Stimulated activated CD4-positive, alpha-beta T cell treated with anti-CD3 and anti-CD28 coated beads, Interleukin-15, amount 100 ng/mL, for 48 hours (primary cell): ENCODE results near the gene CHMP3.
"Not testable (repeated sequence)": the region's sequence is repeated elsewhere in the genome, so short reads cannot be mapped to it uniquely, and the experiment has no call there.

Experiments used
- DNase-seq, 2 donors: peaks; one replicate each; pipeline ENCODE4 v3.0.0-alpha.2; 2020; ENCODE audit warnings: low read depth in 2 of 2

Gene CHMP3

GRCh38 chr2:86549440-86549839 is 13.8 kb downstream of the CHMP3 start:
- not testable (repeated sequence) for DNase-seq

GRCh38 chr2:86548913-86549396 is 14.3 kb downstream of the CHMP3 start:
- DNase-seq: not testable (repeated sequence)

GRCh38 chr2:86548165-86548912 is 14.9 kb downstream of the CHMP3 start:
- not testable (repeated sequence) for DNase-seq

GRCh38 chr2:86545296-86545924 is 17.8 kb downstream of the CHMP3 start:
- DNase-seq: not testable (repeated sequence)

DNA sequence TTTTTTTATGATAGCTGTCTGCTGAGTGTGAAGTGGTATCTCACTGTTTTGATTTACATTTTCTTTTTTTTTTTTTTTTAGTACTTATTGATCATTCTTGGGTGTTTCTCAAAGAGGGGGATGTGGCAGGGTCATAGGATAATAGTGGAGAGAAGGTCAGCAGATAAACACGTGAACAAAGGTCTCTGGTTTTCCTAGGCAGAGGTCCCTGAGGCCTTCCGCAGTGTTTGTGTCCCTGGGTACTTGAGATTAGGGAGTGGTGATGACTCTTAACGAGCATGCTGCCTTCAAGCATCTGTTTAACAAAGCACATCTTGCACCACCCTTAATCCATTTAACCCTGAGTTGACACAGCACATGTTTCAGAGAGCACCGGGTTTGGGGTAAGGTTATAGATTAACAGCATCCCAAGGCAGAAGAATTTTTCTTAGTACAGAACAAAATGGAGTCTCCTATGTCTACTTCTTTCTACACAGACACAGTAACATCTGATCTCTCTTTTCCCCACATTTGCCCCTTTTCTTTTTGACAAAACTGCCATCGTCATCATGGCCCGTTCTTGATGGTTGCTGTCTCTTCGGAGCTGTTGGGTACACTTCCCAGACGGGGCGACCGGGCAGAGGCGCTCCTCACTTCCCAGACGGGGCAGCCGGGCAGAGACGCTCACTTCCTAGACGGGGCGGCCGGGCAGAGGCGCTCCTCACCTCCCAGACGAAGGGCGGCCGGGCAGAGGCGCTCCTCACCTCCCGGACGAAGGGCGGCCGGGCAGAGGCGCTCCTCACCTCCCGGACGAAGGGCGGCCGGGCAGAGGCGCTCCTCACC is 18.8 kb downstream of the CHMP3 start:
- DNase-seq: not testable (repeated sequence)

GRCh38 chr2:86543793-86544192 is 19.4 kb downstream of the CHMP3 start:
- no peak for DNase-seq

- DNase-seq: no peak
Observed at GRCh38 chr2:86543335-86543734, 19.9 kb downstream of the CHMP3 start.

DNA sequence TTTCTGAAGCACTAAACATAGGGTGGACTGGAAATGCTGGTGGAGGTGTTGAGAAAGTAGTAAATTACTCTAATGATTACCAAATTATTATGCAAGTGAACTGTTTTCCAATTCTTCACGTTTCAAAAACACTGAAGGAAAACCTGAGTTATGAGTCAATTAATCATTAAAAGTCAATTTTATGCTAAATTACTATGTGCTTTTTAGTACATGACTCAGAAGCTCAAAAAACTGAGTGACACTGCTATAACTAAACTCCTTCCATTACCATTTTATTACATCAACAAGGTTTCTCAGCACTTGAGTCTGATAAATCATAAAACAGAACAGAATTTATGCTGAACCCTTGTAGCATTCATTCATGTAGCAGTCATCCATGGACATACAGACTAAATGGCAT is 20.4 kb downstream of the CHMP3 start:
- no peak for DNase-seq

DNA sequence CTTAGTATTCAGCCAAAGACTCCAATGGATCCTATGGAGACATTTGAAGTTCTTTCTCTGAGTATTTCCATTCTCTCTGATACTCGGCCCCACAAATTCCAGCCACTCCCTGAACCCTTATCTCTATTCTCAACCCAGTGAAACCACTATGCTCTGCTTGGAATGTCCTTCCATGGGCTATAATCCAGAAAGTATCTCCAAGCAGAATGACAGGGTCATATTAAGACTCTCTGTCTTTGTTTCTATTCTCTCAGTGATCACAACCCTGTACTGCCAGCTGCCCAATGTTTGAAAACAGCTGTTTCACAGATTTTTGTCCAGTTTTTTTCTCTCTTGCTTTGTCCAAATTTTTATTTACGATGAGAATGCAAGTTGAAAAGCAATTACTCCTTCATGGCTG is 21.9 kb downstream of the CHMP3 start:
- DNase-seq: no peak

DNA sequence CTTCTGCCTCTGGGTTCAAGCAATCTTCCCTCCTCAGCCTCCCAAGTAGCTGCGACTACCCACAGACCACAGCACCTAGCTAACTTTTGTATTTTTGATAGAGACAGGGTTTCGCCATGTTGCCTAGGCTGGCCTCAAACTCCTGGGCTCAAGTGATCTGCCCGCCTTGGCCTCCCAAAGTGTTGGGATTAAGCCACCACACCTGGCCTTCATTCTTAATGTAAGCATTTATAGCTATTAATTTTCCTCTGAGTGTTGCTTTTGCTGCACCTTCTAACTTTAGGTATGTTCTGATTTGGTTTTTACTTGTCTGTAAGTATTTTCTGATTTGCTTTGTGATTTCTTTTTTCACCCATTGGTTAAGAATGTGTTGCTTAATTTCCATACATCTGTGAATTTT is 29.7 kb downstream of the CHMP3 start:
- DNase-seq: no peak

- DNase-seq: no peak
Observed at GRCh38 chr2:86525421-86526340, 37.6 kb downstream of the CHMP3 start.

DNA sequence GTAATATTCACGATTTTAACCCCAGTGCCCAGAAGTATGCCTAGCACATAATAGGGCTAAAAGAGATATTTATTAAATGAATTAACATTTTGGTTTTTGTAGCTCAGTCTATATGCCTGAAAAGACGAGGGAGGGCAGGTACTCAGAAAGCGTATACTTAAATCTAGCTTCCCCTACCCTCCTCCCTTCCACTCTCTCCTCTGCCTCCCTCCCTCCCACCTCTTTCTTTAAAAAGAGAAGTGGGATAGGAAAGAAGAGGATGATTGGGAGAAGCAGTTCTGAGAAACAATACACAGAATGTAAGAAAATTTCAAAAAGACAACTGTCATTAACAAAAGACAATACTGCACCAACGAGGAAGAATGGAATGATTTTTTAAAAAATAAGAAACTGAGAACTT is 39.8 kb downstream of the CHMP3 start:
- DNase-seq: no peak

DNA sequence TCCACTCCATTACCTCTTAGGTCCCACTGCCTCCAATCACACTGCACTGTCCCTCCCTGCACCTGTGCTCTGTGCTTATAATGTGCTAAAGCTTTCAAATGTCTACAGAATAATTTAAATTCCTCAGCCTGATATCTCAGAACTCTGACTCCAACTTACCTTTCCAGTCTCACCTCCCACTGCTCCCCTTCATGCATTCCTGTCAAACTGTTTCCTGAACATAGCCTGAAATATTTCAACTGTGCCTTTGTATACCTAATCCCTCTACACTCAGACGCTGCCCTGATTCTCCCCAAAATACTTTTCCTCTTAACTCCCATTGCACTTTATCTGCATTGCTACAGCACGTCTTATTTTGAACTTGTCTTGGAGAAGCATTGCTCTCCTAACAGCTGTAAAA is 40.5 kb downstream of the CHMP3 start:
- DNase-seq: no peak

DNA sequence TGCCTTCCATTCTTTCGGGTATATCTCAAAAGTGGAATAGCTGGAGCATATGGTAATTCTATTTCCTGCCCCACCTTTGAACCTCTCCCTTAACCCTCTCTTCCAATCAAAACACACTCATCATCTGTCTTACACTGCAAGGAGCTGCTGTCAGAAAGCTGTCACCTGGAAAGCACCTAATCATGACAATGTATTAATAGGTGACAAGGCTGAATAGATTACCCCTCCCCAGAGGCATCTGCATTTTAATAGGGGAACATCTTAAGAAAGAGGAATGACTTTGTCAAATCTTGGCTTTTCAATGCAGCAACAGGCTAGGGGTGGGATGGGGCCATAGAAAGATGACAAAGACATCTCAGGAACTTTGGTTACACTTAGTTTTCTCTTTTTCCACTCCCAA is 41.3 kb downstream of the CHMP3 start:
- DNase-seq: no peak

DNA sequence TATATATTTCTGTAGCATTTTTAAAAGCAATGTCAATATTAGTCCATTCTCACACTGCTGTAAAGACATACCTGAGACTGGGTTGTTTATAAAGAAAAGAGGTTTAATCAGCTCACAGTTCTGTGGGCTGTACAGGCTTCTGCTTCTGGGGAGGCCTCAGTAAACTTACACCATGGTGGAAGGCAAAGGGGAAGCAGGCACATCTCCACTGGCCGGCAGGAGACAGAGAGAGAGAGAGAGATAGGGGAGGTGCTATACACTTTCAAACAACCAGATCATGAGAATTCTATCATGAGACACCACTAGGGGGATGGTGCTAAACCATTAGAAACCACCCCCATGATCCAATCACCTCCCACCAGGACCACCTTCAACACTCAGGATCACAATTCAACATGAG is 43.1 kb downstream of the CHMP3 start:
- no peak for DNase-seq

DNA sequence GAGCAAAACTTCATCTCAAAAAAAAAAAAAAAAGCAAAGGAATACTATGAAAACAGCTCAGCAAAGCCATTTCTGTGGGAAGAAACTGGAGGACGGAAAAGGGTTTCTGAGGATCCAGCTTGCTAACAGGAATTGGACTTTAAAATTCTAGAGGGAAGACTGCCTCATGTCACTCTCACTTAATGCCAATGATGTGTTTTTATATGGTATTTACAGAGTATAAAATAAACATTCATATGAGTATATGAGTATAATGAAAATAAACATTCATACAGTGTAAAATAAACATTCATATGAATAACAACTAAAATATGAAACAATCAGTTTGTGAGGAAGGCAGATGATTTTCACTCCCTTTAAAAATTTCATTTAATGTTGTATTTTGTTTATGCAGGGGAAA is 43.9 kb downstream of the CHMP3 start:
- DNase-seq: no peak

- DNase-seq: no peak
Observed at GRCh38 chr2:86518481-86518880, 44.8 kb downstream of the CHMP3 start.

DNA sequence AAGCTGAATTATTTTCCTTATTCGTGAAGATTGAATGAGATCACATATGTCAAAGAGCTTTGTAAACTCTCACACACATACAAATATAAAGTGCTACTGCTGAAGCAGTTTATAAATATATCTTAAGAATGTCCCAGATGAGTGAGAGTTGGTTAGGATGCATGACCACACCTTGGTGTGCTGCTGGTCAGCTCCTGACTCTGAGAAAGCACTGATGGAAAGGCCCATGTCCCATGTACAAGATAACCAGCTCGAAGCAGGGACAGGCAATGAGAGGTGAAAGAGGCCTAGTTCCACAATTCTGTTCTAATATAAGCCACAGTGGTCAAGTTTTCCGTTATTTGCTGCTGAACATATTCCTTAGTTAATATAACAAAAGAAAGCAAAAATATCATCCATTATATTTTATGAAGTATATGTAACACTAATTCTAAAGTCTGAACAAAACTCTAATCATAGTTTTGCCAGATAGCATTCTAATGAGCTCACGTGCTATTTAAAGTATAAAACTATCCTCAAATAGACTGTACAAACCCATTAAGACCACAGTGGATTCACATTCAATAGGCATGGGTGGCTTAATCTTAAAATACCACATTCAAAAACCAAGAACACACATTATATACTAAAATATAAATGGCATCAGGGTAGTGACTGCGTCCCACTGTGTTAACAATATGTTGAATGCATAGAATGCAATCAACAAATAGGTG is 49.1 kb downstream of the CHMP3 start:
- DNase-seq: no peak

- no peak for DNase-seq
Observed at GRCh38 chr2:86512892-86513291, 50.4 kb downstream of the CHMP3 start.

- no peak for DNase-seq
Observed at GRCh38 chr2:86512034-86512433, 51.2 kb downstream of the CHMP3 start.

- DNase-seq: no peak
Observed at GRCh38 chr2:86510436-86510933, 52.8 kb downstream of the CHMP3 start.
